ENCODE measurements around the gene CEP192. TPM values are rescaled to one million over a fixed set of nuclear protein-coding genes. Genes with fewer than 3 reads are reported as not detected.
"Not testable (repeated sequence)": the region's sequence is repeated elsewhere in the genome, so short reads cannot be mapped to it uniquely, and the experiment has no call there.

The CEP192 gene
- total RNA-seq, 1 donor from 2014 or later = 25.6 TPM

GRCh38 chr18:12968115-12968514 lies 23.0 kb upstream of the CEP192 start:
- H3K4me3 ChIP-seq = no peak overlapping the region
- intact Hi-C loops (cut with micrococcal nuclease) = no loop called here
- TF ChIP-seq CTCF (IDR thresholded peaks at IDR 0.05; ENCODE audit: borderline replicate concordance) = no peak
- no peak for DNase-seq
- no peaks in the 10 kb centered on the region for H3K9me3 ChIP-seq (replicated peaks)
- no peaks in the 10 kb centered on the region for H3K27me3 ChIP-seq (ENCODE audit: low read depth)
- H3K27ac ChIP-seq (replicated peaks) = no peak overlapping the region
- peaks cover 57% of the 10 kb centered on the region for H3K36me3 ChIP-seq
- no peaks in the 10 kb centered on the region for H3K4me1 ChIP-seq

- Histone ChIP-seq H3K9me3 (replicated peaks) (no peaks in the 10 kb centered on the region), H3K27me3 (ENCODE audit: low read depth) (no peaks in the 10 kb centered on the region), H3K36me3 (peaks cover 56% of the 10 kb centered on the region), H3K4me1 (no peaks in the 10 kb centered on the region), H3K27ac (replicated peaks) (no peak overlapping the region), H3K4me3 (no peak overlapping the region)
- DNase-seq = no peak
- intact Hi-C loops (cut with micrococcal nuclease) = no loop called here
- no peak for TF ChIP-seq CTCF (IDR thresholded peaks at IDR 0.05; ENCODE audit: borderline replicate concordance)
Measured at GRCh38 chr18:12968619-12969018, 22.5 kb upstream of the CEP192 start.

GRCh38 chr18:12973562-12974213 lies 17.5 kb upstream of the CEP192 start:
- Histone ChIP-seq H3K27me3 (ENCODE audit: low read depth) (no peaks in the 10 kb centered on the region), H3K36me3 (peaks cover 70% of the 10 kb centered on the region), H3K4me1 (peaks cover 14% of the 10 kb centered on the region), H3K9me3 (replicated peaks) (no peaks in the 10 kb centered on the region), H3K27ac (replicated peaks) (no peak overlapping the region), H3K4me3 (no peak overlapping the region)
- DNase-seq = no peak
- no peak for TF ChIP-seq CTCF (IDR thresholded peaks at IDR 0.05; ENCODE audit: borderline replicate concordance)
- intact Hi-C loops (cut with micrococcal nuclease) = no loop called here

GRCh38 chr18:12975488-12975887 lies 15.7 kb upstream of the CEP192 start:
- no peak overlapping the region for H3K27ac ChIP-seq (replicated peaks)
- H3K4me1 ChIP-seq = peaks cover 14% of the 10 kb centered on the region
- intact Hi-C loops (cut with micrococcal nuclease) = no loop called here
- no peak overlapping the region for H3K4me3 ChIP-seq
- peaks cover 64% of the 10 kb centered on the region for H3K36me3 ChIP-seq
- DNase-seq = no peak
- no peaks in the 10 kb centered on the region for H3K9me3 ChIP-seq (replicated peaks)
- H3K27me3 ChIP-seq (ENCODE audit: low read depth) = no peaks in the 10 kb centered on the region
- no peak for TF ChIP-seq CTCF (IDR thresholded peaks at IDR 0.05; ENCODE audit: borderline replicate concordance)

- Histone ChIP-seq H3K4me1 (peaks cover 14% of the 10 kb centered on the region), H3K4me3 (no peak overlapping the region), H3K9me3 (replicated peaks) (no peaks in the 10 kb centered on the region), H3K27me3 (ENCODE audit: low read depth) (no peaks in the 10 kb centered on the region), H3K36me3 (peaks cover 56% of the 10 kb centered on the region), H3K27ac (replicated peaks) (no peak overlapping the region)
- no peak for DNase-seq
- intact Hi-C loops (cut with micrococcal nuclease) = no loop called here
- no peak for TF ChIP-seq CTCF (IDR thresholded peaks at IDR 0.05; ENCODE audit: borderline replicate concordance)
Measured at GRCh38 chr18:12976305-12976704, 14.9 kb upstream of the CEP192 start.

GRCh38 chr18:12980065-12980464 lies 11.1 kb upstream of the CEP192 start:
- H3K9me3 ChIP-seq (replicated peaks); H3K4me3 ChIP-seq; H3K27ac ChIP-seq (replicated peaks); H3K27me3 ChIP-seq (ENCODE audit: low read depth); intact Hi-C loops (cut with micrococcal nuclease); DNase-seq: not testable (repeated sequence)
- Histone ChIP-seq H3K4me1 (peaks cover 14% of the 10 kb centered on the region), H3K36me3 (peaks cover 52% of the 10 kb centered on the region)
